ENCODE results near the gene TYRP1. TPM values are rescaled to one million over a fixed set of nuclear protein-coding genes. Genes with fewer than 3 reads are reported as not detected.

TYRP1 gene
- total RNA-seq, 1 donor from 2014 or later, result not detected

- intact Hi-C loops (cut with DNase I), result no loop called here
- TF ChIP-seq POLR2A (IDR thresholded peaks at IDR 0.05), result no peak
- TF ChIP-seq, protein P1, sequence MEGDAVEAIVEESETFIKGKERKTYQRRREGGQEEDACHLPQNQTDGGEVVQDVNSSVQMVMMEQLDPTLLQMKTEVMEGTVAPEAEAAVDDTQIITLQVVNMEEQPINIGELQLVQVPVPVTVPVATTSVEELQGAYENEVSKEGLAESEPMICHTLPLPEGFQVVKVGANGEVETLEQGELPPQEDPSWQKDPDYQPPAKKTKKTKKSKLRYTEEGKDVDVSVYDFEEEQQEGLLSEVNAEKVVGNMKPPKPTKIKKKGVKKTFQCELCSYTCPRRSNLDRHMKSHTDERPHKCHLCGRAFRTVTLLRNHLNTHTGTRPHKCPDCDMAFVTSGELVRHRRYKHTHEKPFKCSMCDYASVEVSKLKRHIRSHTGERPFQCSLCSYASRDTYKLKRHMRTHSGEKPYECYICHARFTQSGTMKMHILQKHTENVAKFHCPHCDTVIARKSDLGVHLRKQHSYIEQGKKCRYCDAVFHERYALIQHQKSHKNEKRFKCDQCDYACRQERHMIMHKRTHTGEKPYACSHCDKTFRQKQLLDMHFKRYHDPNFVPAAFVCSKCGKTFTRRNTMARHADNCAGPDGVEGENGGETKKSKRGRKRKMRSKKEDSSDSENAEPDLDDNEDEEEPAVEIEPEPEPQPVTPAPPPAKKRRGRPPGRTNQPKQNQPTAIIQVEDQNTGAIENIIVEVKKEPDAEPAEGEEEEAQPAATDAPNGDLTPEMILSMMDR (IDR thresholded peaks at IDR 0.05), result no peak
- no peak for TF ChIP-seq POLR2AphosphoS5 (IDR thresholded peaks at IDR 0.05; ENCODE audit: insufficient read depth in 1 of 2, low read depth in 1 of 2)
These were observed 42.5 kb downstream of the TYRP1 start for GRCh38 chr9:12735665-12736064.

DNA sequence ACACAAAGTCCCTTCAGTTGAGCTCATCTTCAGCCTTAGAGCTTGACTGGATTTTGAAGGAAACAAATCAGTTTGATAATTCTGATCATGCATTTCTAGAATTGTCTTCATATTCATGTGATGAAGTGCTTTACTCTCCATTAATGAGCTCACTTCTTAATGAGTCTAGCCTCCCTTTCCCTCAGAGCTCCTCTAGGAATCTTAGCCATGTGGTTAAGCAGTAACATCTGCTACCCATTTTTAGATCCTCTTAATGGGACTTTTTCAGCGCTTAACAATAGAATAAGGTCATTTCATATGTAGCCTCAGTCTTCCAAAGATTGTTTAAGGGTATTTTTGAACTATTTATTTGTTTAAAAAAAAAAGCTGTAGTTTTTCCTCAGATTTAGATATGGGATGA, 44.7 kb downstream of the TYRP1 start:
- Histone ChIP-seq H3K4me3 (no peak overlapping the region), H3K27me3 (no peaks in the 10 kb centered on the region), H3K4me1 (no peaks in the 10 kb centered on the region), H3K27ac (no peak overlapping the region), H3K9me3 (no peaks in the 10 kb centered on the region), H3K36me3 (no peaks in the 10 kb centered on the region)
- intact Hi-C loops (cut with DNase I), result no loop called here
- DNase-seq (ENCODE audit: extremely low spot score in 2 of 2), result no peak
- no peak for TF ChIP-seq POLR2A (IDR thresholded peaks at IDR 0.05)
- TF ChIP-seq, protein P1 (IDR thresholded peaks at IDR 0.05), result no peak
- TF ChIP-seq POLR2AphosphoS5 (IDR thresholded peaks at IDR 0.05; ENCODE audit: insufficient read depth in 1 of 2, low read depth in 1 of 2), result no peak

More at GRCh38 chr9:12735665-12736064, 42.5 kb downstream of the TYRP1 start:
- H3K4me1 ChIP-seq, result no peaks in the 10 kb centered on the region
- H3K9me3 ChIP-seq, result no peaks in the 10 kb centered on the region
- H3K36me3 ChIP-seq, result no peaks in the 10 kb centered on the region
- no peak overlapping the region for H3K4me3 ChIP-seq
- no peaks in the 10 kb centered on the region for H3K27me3 ChIP-seq
- no peak for DNase-seq (ENCODE audit: extremely low spot score in 2 of 2)
- no peak overlapping the region for H3K27ac ChIP-seq

GRCh38 chr9:12739014-12739652, 45.9 kb downstream of the TYRP1 start:
- intact Hi-C loops (cut with DNase I), result no loop called here
- TF ChIP-seq POLR2AphosphoS5 (IDR thresholded peaks at IDR 0.05; ENCODE audit: insufficient read depth in 1 of 2, low read depth in 1 of 2) (no peak), POLR2A (IDR thresholded peaks at IDR 0.05) (no peak)
- TF ChIP-seq, protein P1 (IDR thresholded peaks at IDR 0.05), result no peak

GRCh38 chr9:12740845-12741244, 47.7 kb downstream of the TYRP1 start:
- intact Hi-C loops (cut with DNase I), result no loop called here
- no peaks in the 10 kb centered on the region for H3K27me3 ChIP-seq

More at GRCh38 chr9:12739014-12739652, 45.9 kb downstream of the TYRP1 start:
- no peaks in the 10 kb centered on the region for H3K27me3 ChIP-seq
- H3K4me3 ChIP-seq, result no peak overlapping the region
- H3K4me1 ChIP-seq, result no peaks in the 10 kb centered on the region
- no peaks in the 10 kb centered on the region for H3K9me3 ChIP-seq
- no peak overlapping the region for H3K27ac ChIP-seq
- H3K36me3 ChIP-seq, result no peaks in the 10 kb centered on the region
- no peak for DNase-seq (ENCODE audit: extremely low spot score in 2 of 2)

GRCh38 chr9:12748016-12748415, 54.8 kb downstream of the TYRP1 start:
- no peaks in the 10 kb centered on the region for H3K36me3 ChIP-seq
- H3K9me3 ChIP-seq, result no peaks in the 10 kb centered on the region
- H3K27me3 ChIP-seq, result no peaks in the 10 kb centered on the region
- TF ChIP-seq POLR2AphosphoS5 (IDR thresholded peaks at IDR 0.05; ENCODE audit: insufficient read depth in 1 of 2, low read depth in 1 of 2) (no peak), POLR2A (IDR thresholded peaks at IDR 0.05) (no peak)
- TF ChIP-seq, protein P1 (IDR thresholded peaks at IDR 0.05), result no peak
- no peak overlapping the region for H3K27ac ChIP-seq
- H3K4me3 ChIP-seq, result no peak overlapping the region
- DNase-seq (ENCODE audit: extremely low spot score in 2 of 2), result no peak
- intact Hi-C loops (cut with DNase I), result no loop called here
- no peaks in the 10 kb centered on the region for H3K4me1 ChIP-seq

More at GRCh38 chr9:12740845-12741244, 47.7 kb downstream of the TYRP1 start:
- H3K4me1 ChIP-seq, result no peaks in the 10 kb centered on the region
- H3K9me3 ChIP-seq, result no peaks in the 10 kb centered on the region
- H3K36me3 ChIP-seq, result no peaks in the 10 kb centered on the region
- H3K27ac ChIP-seq, result no peak overlapping the region
- no peak for DNase-seq (ENCODE audit: extremely low spot score in 2 of 2)
- TF ChIP-seq, protein P1 (IDR thresholded peaks at IDR 0.05), result no peak
- TF ChIP-seq POLR2A (IDR thresholded peaks at IDR 0.05) (no peak), POLR2AphosphoS5 (IDR thresholded peaks at IDR 0.05; ENCODE audit: insufficient read depth in 1 of 2, low read depth in 1 of 2) (no peak)
- H3K4me3 ChIP-seq, result no peak overlapping the region
